Measurements from ENCODE around the gene FGGY.

DNA sequence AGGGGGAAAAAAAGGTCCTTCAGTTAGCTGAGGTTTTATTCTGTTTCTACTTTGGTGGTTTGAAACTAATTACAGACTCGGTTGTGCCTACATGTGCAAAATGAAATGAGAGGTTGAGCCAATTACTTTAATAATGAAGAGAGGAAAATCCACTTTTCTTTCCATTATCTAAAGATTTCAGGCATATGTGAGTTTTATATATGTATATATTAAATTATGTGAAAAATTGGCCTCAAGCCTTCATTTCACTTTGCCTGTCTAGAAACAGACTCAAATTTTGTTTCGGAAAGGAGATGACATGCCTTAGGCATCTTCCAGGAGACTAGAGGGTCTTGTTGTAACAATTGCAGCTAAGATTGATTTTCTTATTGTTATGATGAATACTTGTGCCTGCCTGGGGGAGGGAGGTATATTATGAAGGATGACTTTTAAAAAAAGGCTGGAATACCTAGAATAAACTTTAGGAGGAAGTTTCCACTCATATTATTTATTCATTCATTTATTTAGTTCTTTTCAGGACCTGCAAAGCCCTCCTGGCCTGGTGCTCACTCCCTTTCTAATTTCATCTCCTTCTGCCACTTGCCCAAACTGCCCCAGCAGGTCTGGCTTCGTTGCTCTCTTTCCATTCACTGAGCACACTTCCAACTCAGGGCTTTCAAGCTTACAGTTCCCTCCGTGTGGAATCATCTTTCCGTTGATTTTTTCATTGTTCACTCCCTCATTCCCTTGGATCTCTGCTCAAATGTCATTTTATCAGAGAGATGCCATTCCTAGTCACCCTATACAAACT, 423.6 kb downstream of the FGGY start:
- TF ChIP-seq SP1 (IDR thresholded peaks at IDR 0.05) (no peak), JUND (IDR thresholded peaks at IDR 0.05) (no peak), YY1 (IDR thresholded peaks at IDR 0.05) (no peak), RAD21 (IDR thresholded peaks at IDR 0.05) (no peak), EGR1 (IDR thresholded peaks at IDR 0.05; ENCODE audit: low read depth in 2 of 2) (no peak), TAF1 (conservative IDR thresholded peaks at IDR 0.05) (no peak), ZBTB33 (IDR thresholded peaks at IDR 0.05) (no peak), GABPA (IDR thresholded peaks at IDR 0.05 in 1 of 2, conservative IDR thresholded peaks at IDR 0.05 in 1 of 2) (no peak), RXRA (IDR thresholded peaks at IDR 0.05) (no peak), NR2F2 (IDR thresholded peaks at IDR 0.05) (no peak)
- TF ChIP-seq, protein P1, sequence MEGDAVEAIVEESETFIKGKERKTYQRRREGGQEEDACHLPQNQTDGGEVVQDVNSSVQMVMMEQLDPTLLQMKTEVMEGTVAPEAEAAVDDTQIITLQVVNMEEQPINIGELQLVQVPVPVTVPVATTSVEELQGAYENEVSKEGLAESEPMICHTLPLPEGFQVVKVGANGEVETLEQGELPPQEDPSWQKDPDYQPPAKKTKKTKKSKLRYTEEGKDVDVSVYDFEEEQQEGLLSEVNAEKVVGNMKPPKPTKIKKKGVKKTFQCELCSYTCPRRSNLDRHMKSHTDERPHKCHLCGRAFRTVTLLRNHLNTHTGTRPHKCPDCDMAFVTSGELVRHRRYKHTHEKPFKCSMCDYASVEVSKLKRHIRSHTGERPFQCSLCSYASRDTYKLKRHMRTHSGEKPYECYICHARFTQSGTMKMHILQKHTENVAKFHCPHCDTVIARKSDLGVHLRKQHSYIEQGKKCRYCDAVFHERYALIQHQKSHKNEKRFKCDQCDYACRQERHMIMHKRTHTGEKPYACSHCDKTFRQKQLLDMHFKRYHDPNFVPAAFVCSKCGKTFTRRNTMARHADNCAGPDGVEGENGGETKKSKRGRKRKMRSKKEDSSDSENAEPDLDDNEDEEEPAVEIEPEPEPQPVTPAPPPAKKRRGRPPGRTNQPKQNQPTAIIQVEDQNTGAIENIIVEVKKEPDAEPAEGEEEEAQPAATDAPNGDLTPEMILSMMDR (IDR thresholded peaks at IDR 0.05; ENCODE audit: low read depth, low read length, missing input control), result no peak
- TF ChIP-seq, protein P2, sequence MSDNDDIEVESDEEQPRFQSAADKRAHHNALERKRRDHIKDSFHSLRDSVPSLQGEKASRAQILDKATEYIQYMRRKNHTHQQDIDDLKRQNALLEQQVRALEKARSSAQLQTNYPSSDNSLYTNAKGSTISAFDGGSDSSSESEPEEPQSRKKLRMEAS (IDR thresholded peaks at IDR 0.05), result no peak
- TF ChIP-seq, protein P3, sequence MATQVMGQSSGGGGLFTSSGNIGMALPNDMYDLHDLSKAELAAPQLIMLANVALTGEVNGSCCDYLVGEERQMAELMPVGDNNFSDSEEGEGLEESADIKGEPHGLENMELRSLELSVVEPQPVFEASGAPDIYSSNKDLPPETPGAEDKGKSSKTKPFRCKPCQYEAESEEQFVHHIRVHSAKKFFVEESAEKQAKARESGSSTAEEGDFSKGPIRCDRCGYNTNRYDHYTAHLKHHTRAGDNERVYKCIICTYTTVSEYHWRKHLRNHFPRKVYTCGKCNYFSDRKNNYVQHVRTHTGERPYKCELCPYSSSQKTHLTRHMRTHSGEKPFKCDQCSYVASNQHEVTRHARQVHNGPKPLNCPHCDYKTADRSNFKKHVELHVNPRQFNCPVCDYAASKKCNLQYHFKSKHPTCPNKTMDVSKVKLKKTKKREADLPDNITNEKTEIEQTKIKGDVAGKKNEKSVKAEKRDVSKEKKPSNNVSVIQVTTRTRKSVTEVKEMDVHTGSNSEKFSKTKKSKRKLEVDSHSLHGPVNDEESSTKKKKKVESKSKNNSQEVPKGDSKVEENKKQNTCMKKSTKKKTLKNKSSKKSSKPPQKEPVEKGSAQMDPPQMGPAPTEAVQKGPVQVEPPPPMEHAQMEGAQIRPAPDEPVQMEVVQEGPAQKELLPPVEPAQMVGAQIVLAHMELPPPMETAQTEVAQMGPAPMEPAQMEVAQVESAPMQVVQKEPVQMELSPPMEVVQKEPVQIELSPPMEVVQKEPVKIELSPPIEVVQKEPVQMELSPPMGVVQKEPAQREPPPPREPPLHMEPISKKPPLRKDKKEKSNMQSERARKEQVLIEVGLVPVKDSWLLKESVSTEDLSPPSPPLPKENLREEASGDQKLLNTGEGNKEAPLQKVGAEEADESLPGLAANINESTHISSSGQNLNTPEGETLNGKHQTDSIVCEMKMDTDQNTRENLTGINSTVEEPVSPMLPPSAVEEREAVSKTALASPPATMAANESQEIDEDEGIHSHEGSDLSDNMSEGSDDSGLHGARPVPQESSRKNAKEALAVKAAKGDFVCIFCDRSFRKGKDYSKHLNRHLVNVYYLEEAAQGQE (IDR thresholded peaks at IDR 0.05), result no peak

Measured in liver (tissue), 3 donors.